Sigmoid colon (tissue), 4 donors: ENCODE measurements around the gene APEH.

ENCODE experiments used
- CTCF ChIP-seq, 4 experiments: fragments of 450-650 bp in 3 of 4; fragments of 200-600 bp in 1 of 4; IDR thresholded peaks; one replicate each; pipeline ENCODE4 v1.5.1; 2016 to 2019; ENCODE audit warnings: antibody characterized with exemption in 4 of 4, mild to moderate bottlenecking in 3 of 4, moderate library complexity in 2 of 4
- POLR2A ChIP-seq, 2 donors: fragments of 450-650 bp; IDR thresholded peaks; one replicate each; pipeline ENCODE4 v1.6.1; 2016; ENCODE audit warnings: antibody characterized with exemption in 2 of 2, mild to moderate bottlenecking in 2 of 2, moderate library complexity in 2 of 2
- POLR2AphosphoS5 ChIP-seq, 4 donors: sonication (generic); formaldehyde crosslinking; IDR thresholded peaks; one replicate each; pipeline ENCODE4 v1.6.1; 2017; ENCODE audit warnings: antibody characterized with exemption in 4 of 4

DNA sequence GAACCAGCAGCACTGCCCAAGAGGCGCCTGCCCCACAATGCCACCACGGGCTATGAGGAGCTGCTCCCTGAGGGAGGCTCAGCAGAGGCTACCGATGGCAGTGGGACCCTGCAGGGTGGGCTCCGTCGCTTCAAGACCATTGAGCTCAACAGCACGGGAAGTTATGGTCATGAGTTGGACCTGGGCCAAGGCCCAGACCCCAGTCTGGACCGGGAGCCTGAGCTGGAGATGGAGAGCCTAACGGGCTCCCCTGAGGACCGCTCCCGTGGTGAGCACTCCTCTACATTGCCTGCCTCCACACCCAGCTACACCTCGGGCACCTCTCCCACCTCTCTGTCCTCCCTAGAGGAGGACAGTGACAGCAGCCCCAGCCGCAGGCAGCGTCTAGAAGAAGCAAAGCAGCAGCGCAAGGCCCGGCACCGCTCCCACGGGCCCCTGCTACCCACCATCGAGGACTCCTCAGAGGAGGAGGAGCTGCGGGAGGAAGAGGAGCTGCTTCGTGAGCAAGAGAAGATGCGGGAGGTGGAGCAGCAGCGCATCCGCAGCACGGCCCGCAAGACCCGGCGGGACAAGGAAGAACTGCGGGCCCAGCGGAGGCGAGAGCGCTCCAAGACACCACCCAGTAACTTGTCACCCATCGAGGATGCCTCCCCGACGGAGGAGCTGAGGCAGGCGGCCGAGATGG, 21.8 kb upstream of the APEH start:
- TF ChIP-seq POLR2AphosphoS5 (IDR thresholded peaks at IDR 0.05): no peak
- TF ChIP-seq CTCF (IDR thresholded peaks at IDR 0.05): no peak
- no peak for TF ChIP-seq POLR2A (IDR thresholded peaks at IDR 0.05)
